ENCODE results near the gene MELTF.

MELTF gene

GRCh38 chr3:196983186-196983585 is 46.4 kb downstream of the MELTF start:
- Histone ChIP-seq H3K4me2 (ENCODE audit: low read length) (no peak overlapping the region), H3K4me1 (ENCODE audit: low read length) (peaks cover 4% of the 10 kb centered on the region; the same call in 1 of the 2 replicates), H3K79me2 (ENCODE audit: low read length) (no peaks in the 10 kb centered on the region), H3K27me3 (ENCODE audit: low read depth, low read length) (no peaks in the 10 kb centered on the region), H3K9ac (ENCODE audit: low read length) (no peak overlapping the region), H3K36me3 (replicated peaks; ENCODE audit: low read depth, low read length) (peaks cover 6% of the 10 kb centered on the region), H3K27ac (ENCODE audit: low read length) (no peak overlapping the region), H2AFZ (ENCODE audit: low read depth, low read length) (no peak overlapping the region), H3K4me3 (ENCODE audit: low read length) (no peak overlapping the region), H3K9me3 (ENCODE audit: insufficient read depth, low read length) (peaks cover 10% of the 10 kb centered on the region), H4K20me1 (ENCODE audit: insufficient read depth, low read length) (no peaks in the 10 kb centered on the region)
- TF ChIP-seq EZH2phosphoT487 (IDR thresholded peaks at IDR 0.05; ENCODE audit: low read depth) (no peak), CTCF (IDR thresholded peaks at IDR 0.05; ENCODE audit: low read depth, low read length) (no peak)

- Histone ChIP-seq H3K4me3 (ENCODE audit: low read length) (no peak overlapping the region), H2AFZ (ENCODE audit: low read depth, low read length) (no peak overlapping the region), H4K20me1 (ENCODE audit: insufficient read depth, low read length) (no peaks in the 10 kb centered on the region), H3K36me3 (replicated peaks; ENCODE audit: low read depth, low read length) (peaks cover 6% of the 10 kb centered on the region), H3K79me2 (ENCODE audit: low read length) (no peaks in the 10 kb centered on the region), H3K27ac (ENCODE audit: low read length) (no peak overlapping the region), H3K4me1 (ENCODE audit: low read length) (no peaks in the 10 kb centered on the region), H3K27me3 (ENCODE audit: low read depth, low read length) (no peaks in the 10 kb centered on the region), H3K9ac (ENCODE audit: low read length) (no peak overlapping the region), H3K9me3 (ENCODE audit: insufficient read depth, low read length) (peaks cover 10% of the 10 kb centered on the region), H3K4me2 (ENCODE audit: low read length) (no peak overlapping the region)
- TF ChIP-seq EZH2phosphoT487 (IDR thresholded peaks at IDR 0.05; ENCODE audit: low read depth) (no peak), CTCF (IDR thresholded peaks at IDR 0.05; ENCODE audit: low read depth, low read length) (no peak)
These were observed 48.0 kb downstream of the MELTF start for GRCh38 chr3:196981657-196982056.

GRCh38 chr3:196979545-196979944 is 50.1 kb downstream of the MELTF start:
- Histone ChIP-seq H3K4me1 (ENCODE audit: low read length) (no peaks in the 10 kb centered on the region), H3K27me3 (ENCODE audit: low read depth, low read length) (no peaks in the 10 kb centered on the region), H3K4me2 (ENCODE audit: low read length) (no peak overlapping the region), H3K9ac (ENCODE audit: low read length) (no peak overlapping the region), H3K9me3 (ENCODE audit: insufficient read depth, low read length) (peaks cover 10% of the 10 kb centered on the region), H2AFZ (ENCODE audit: low read depth, low read length) (no peak overlapping the region), H3K79me2 (ENCODE audit: low read length) (no peaks in the 10 kb centered on the region), H3K36me3 (replicated peaks; ENCODE audit: low read depth, low read length) (peaks cover 6% of the 10 kb centered on the region), H3K4me3 (ENCODE audit: low read length) (no peak overlapping the region), H4K20me1 (ENCODE audit: insufficient read depth, low read length) (no peaks in the 10 kb centered on the region), H3K27ac (ENCODE audit: low read length) (no peak overlapping the region)
- TF ChIP-seq CTCF (IDR thresholded peaks at IDR 0.05; ENCODE audit: low read depth, low read length) (no peak), EZH2phosphoT487 (IDR thresholded peaks at IDR 0.05; ENCODE audit: low read depth) (no peak)

GRCh38 chr3:196976941-196977340 is 52.7 kb downstream of the MELTF start:
- Histone ChIP-seq H3K4me1 (ENCODE audit: low read length) (no peaks in the 10 kb centered on the region), H3K4me3 (ENCODE audit: low read length) (no peak overlapping the region), H3K27me3 (ENCODE audit: low read depth, low read length) (no peaks in the 10 kb centered on the region), H3K4me2 (ENCODE audit: low read length) (no peak overlapping the region), H3K9ac (ENCODE audit: low read length) (no peak overlapping the region), H2AFZ (ENCODE audit: low read depth, low read length) (0 out of 2 replicates have a peak overlapping the region, but pooled peaks have one; percentile 4), H3K79me2 (ENCODE audit: low read length) (no peaks in the 10 kb centered on the region), H3K36me3 (replicated peaks; ENCODE audit: low read depth, low read length) (no peaks in the 10 kb centered on the region), H4K20me1 (ENCODE audit: insufficient read depth, low read length) (no peaks in the 10 kb centered on the region), H3K9me3 (ENCODE audit: insufficient read depth, low read length) (no peaks in the 10 kb centered on the region), H3K27ac (ENCODE audit: low read length) (no peak overlapping the region)
- no peak for TF ChIP-seq EZH2phosphoT487 (IDR thresholded peaks at IDR 0.05; ENCODE audit: low read depth)
- TF ChIP-seq CTCF (IDR thresholded peaks at IDR 0.05; ENCODE audit: low read depth, low read length) = no peak

All from OCI-LY3 (cell line).